GM08714 (cell line): ENCODE measurements around the gene PALM.
"Not testable (repeated sequence)": the region's sequence is repeated elsewhere in the genome, so short reads cannot be mapped to it uniquely, and the experiment has no call there.

ENCODE experiments used
- H3K4me3 ChIP-seq: fragments of 200-500 bp; sonication (Bioruptor generic); 2 replicates; pipeline ENCODE4 v1.5.1; 2014; ENCODE audit warnings: mild to moderate bottlenecking, low read length, inconsistent platforms
- ZNF274 ChIP-seq: IDR thresholded peaks from 2 replicates; pipeline ENCODE4 v1.6.1; 2012; ENCODE audit warnings: mild to moderate bottlenecking, low read depth, low read length

PALM gene

DNA sequence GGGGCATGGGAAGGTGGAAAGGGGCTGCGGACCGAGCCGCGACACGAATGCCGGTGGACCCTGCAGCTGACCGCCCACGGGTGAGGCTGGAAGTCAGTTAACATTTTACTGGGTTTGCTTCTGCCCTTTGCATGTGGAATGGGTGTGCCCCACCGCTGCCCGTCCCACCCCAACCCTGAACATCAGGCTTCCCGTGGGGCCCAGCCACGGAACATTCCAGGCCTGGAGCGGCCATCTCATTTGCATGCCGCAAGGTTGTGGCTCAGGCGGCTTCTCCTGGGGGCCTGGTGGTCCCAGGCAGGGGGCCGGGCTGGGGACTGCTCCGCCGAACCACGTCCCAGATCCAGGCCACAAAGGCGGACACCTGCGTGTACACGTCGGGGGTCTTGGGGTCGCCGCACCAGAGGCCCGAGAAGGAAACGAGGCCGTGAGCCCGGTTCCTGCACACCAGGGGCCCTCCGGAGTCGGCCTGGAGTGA lies 23.2 kb upstream of the PALM start:
- no peak for TF ChIP-seq ZNF274
- no peak overlapping the region for H3K4me3 ChIP-seq

- no peak overlapping the region for H3K4me3 ChIP-seq
- no peak for TF ChIP-seq ZNF274
These were observed 22.0 kb upstream of the PALM start for GRCh38 chr19:686589-687297.

DNA sequence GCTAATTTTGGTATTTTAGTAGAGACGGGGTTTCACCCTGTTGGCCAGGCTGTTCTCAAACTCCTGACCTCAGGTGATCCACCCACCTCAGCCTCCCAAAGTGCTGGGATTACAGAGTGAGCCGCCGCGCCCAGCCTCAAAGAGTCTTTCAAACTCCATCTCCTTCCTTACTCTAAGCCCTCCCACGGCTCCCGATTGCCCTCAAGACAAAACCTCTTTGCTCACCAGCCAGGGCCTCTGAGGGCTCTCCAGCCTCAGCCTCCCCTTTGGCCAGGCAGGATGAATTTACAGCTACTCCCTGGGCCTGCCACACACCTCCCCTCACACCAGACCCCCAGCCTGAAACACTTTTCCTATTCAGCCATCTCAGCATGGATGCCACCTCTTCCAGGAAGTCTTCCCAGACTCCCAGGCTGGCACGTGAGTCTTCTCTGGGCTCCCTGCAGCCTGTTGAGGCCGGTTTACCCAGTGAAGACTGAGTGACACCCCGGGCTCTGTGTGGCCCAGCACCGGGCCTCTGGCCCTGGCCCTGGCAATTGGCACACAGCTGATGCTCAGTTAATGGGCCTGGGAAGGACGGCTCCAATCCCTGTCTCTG lies 21.1 kb upstream of the PALM start:
- H3K4me3 ChIP-seq, result no peak overlapping the region
- no peak for TF ChIP-seq ZNF274

GRCh38 chr19:688214-688613 lies 20.5 kb upstream of the PALM start:
- no peak overlapping the region for H3K4me3 ChIP-seq
- TF ChIP-seq ZNF274, result no peak

GRCh38 chr19:688992-689391 lies 19.7 kb upstream of the PALM start:
- no peak for TF ChIP-seq ZNF274
- no peak overlapping the region for H3K4me3 ChIP-seq

DNA sequence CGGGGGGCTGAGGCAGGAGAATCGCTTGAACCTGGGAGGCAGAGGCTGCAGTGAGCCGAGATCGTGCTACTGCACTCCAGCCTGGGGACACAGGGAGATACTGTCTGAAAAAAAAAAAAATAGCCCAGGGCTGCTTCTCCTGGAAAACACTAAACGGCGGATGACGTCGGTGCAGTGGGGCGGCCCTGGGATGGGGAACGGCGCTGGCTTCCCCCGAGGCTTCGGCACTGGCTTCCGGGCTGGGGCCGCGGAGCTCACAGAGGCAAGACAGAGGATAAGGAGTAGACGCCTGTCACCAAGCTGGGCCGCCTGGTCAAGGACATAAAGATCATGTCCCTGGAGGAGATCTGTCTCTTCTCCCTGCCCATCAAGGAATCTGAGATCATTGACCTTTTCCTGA lies 18.5 kb upstream of the PALM start:
- TF ChIP-seq ZNF274, result no peak
- no peak overlapping the region for H3K4me3 ChIP-seq

DNA sequence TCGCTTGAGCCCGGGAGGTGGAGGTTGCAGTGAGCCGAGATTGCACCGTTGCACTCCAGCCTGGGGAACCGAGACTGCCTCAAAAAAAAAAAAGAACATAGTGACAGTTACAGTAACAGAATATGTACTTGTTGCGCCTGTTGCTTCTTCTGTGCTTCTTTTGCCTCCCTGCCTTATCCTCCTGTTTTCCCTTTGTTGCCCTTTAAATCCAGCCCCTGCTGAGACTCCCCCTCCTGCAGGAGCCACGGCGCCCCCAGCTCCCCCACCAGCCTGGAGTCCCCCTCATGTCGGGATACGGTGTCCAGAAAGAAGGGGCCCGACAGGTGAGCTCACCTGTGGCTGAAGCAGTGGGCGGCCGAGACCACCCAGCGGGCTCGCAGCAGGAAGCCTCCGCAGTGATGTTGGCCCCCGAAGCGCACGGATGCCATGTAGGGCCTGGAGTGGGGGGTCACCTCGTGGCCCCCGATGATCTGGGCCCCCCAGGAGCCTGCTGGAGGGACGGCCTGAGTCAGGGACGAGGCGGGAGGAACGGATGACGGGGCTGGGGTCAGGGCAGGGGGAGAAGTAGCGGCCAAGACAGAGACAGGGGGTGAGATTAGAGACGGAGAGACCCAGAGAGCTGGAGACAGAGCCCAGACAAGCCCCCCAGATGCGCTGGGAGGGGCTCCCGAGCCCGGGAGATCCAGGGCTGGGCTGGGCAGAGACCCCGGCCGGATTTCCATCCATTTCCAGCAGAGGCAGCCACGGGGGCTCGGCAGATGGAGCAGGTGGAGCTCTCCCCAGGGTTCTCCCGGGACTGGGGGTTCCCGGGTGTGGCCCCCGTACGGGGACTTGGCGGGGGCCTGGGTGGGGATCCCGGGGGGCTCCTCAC lies 14.0 kb upstream of the PALM start:
- no peak for TF ChIP-seq ZNF274
- no peak overlapping the region for H3K4me3 ChIP-seq

DNA sequence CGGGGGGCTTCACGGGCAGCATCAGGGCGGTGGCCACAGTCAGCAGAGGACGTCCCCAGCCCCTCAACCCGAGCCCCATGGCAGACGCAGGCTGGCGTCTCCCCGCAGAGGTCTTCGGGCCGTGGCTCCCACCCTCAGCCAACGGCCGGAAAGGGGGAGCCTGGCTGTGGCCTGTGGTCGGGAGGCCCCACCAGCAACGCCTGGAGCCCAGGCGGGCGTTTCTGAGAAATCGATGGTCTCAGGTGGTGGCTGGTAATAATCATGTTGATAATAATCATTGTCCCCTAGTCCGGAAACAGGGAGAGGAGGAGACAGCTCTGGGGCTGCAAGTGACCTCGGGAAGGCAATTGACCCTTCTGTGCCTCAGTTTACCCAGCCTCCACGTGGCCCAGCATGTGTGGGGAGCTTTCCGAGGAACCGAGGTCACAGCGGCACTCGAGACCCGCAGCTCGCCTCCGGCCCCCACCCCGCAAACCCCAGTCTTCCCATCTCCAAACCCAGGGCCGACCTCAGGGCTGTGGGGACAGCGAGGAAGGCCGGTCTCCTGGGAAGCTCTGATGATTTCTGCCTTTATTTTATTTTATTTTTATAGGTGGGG lies 13.3 kb upstream of the PALM start, which contains the start of gene PRSS57:
PRSS57 (minus strand) TSS at position 101 of the 598 bp plus-strand sequence; CDS start at position 79, 22 bp downstream.
- no peak within 1 kb of the TSS for H3K4me3 ChIP-seq
- TF ChIP-seq ZNF274, result no peak

GRCh38 chr19:698529-698928 lies 10.2 kb upstream of the PALM start:
- H3K4me3 ChIP-seq, result not testable (repeated sequence)

- H3K4me3 ChIP-seq, result not testable (repeated sequence)
These were observed 8.8 kb upstream of the PALM start for GRCh38 chr19:699885-700284.

DNA sequence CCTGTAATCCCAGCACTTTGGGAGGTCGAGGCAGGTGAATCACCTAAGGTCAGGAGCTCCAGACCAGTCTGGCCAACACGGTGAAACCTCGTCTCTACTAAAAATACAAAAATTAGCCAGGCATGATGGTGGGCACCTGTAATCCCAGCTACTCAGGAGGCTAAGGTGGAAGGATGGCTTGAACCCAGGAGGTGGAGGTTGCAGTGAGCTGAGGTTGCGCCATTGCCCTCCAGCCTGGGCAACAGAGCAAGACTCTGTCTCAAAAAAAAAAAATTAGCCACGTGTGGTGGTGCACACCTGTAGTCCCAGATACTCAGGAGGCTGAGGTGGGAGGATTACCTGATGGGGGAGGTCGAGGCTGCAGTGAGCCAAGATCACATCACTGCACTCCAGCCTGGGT lies 5.9 kb upstream of the PALM start:
- H3K4me3 ChIP-seq, result not testable (repeated sequence)

GRCh38 chr19:703329-703650 lies 5.4 kb upstream of the PALM start:
- H3K4me3 ChIP-seq, result no peak overlapping the region; the same call in 1 of the 2 replicates
- no peak for TF ChIP-seq ZNF274

GRCh38 chr19:703651-704446 lies 4.9 kb upstream of the PALM start:
- TF ChIP-seq ZNF274, result no peak
- H3K4me3 ChIP-seq, result no peak overlapping the region

GRCh38 chr19:704447-704741 lies 4.3 kb upstream of the PALM start:
- no peak overlapping the region for H3K4me3 ChIP-seq

More at GRCh38 chr19:704447-704741, 4.3 kb upstream of the PALM start:
- TF ChIP-seq ZNF274, result no peak
